HCT116 (cell line): ENCODE data around the gene WDFY2. TPM values are rescaled to one million over a fixed set of nuclear protein-coding genes. Genes with fewer than 3 reads are reported as not detected.

ENCODE experiments used
- ATAC-seq: fragments of 200-7000 bp; cut with Tn5 transposase; 2 replicates; pipeline ENCODE4 v1.9.1; 2020; ENCODE audit warnings: mild to moderate bottlenecking, moderate library complexity
- BruUV-seq: library from RNA; stranded (reverse); fragments of 400-500 nt; replicated peaks from 2 replicates; lab custom pipeline; 2021; lab: Mats Ljungman, UMichigan
- CTCF ChIA-PET: fragments of 300-600 bp; sonication (Branson Sonifier 250); formaldehyde crosslinking; loops from one replicate; lab custom pipeline; 2021; ENCODE audit warnings: antibody characterized with exemption; lab: Charles Lee
- POLR2A ChIA-PET: fragments of 300-600, 350-600 bp; sonication (Branson Sonifier 250); formaldehyde crosslinking; loops from one replicate; lab custom pipeline; 2021; ENCODE audit warnings: antibody characterized with exemption; lab: Charles Lee
- RAD21 ChIA-PET, 2 experiments: fragments of 300-600 bp; sonication (Branson Sonifier 250); formaldehyde crosslinking; loops; one replicate each; lab custom pipeline; 2023; ENCODE audit warnings: low total read pairs in 2 of 2; ENCODE audit not compliant: uncharacterized antibody in 2 of 2, unreplicated experiment in 2 of 2, low non-redundant PET in 1 of 2; lab: Charles Lee
- DNase-seq: peaks from one replicate; pipeline ENCODE4 v3.0.0-alpha.2; 2010; ENCODE audit warnings: low read depth, low spot score
- H2AFZ ChIP-seq: fragments of 200-600 bp; shearing (Covaris generic), sonication (generic); 2 replicates; pipeline ENCODE4 v1.6.1; 2017; ENCODE audit warnings: low read depth, mixed run types, mixed read lengths, antibody characterized with exemption, low read length; ENCODE audit not compliant: poor library complexity, severe bottlenecking
- H3K27ac ChIP-seq: 2 replicates; pipeline ENCODE4 v1.5.1; 2012; ENCODE audit warnings: low read depth, low read length
- H3K27me3 ChIP-seq: fragments of 200-600 bp; sonication (generic); 2 replicates; pipeline ENCODE4 v1.6.1; 2016; ENCODE audit warnings: mixed run types, low read length, mixed read lengths; ENCODE audit not compliant: insufficient read depth
- H3K36me3 ChIP-seq, 2 experiments: fragments of 200-500 bp in 1 of 2; fragments of 200-600 bp in 1 of 2; sonication (Bioruptor generic) in 1 of 2; sonication (generic) in 1 of 2; 2 replicates each; pipeline versions ENCODE4 v1.5.1 to v1.6.1; 2014 to 2016; ENCODE audit warnings: low read length in 2 of 2, inconsistent platforms in 1 of 2, mixed read lengths in 1 of 2, mixed run types in 1 of 2; ENCODE audit not compliant: insufficient read depth in 2 of 2, control insufficient read depth in 1 of 2
- H3K4me1 ChIP-seq, 2 experiments: fragments of 200-600 bp in 1 of 2; sonication (generic) in 1 of 2; 2 replicates each; pipeline versions ENCODE4 v1.5.1 to v1.6.1; 2012 to 2017; ENCODE audit warnings: low read length in 2 of 2, inconsistent platforms in 1 of 2, mild to moderate bottlenecking in 1 of 2, mixed read lengths in 1 of 2, mixed run types in 1 of 2, moderate library complexity in 1 of 2; ENCODE audit not compliant: insufficient read depth in 2 of 2, control insufficient read depth in 1 of 2
- H3K4me2 ChIP-seq: fragments of 200-600 bp; sonication (generic); 2 replicates; pipeline ENCODE4 v1.6.1; 2017; ENCODE audit warnings: mixed run types, low read length, mixed read lengths
- H3K4me3 ChIP-seq, 2 experiments: fragments of 200-600 bp in 1 of 2; sonication (generic) in 1 of 2; replicated peaks in 1 of 2; 2 replicates each; pipeline ENCODE4 v1.5.1; 2011 to 2016; ENCODE audit warnings: low read length in 2 of 2, control low read depth in 1 of 2, low read depth in 1 of 2, mild to moderate bottlenecking in 1 of 2, mixed read lengths in 1 of 2, mixed run types in 1 of 2
- H3K79me2 ChIP-seq: fragments of 200-600 bp; sonication (generic); 2 replicates; pipeline ENCODE4 v1.6.1; 2017; ENCODE audit warnings: mild to moderate bottlenecking, mixed run types, low read length, moderate library complexity, mixed read lengths; ENCODE audit not compliant: insufficient read depth
- H3K9ac ChIP-seq: fragments of 200-600 bp; sonication (generic); 2 replicates; pipeline ENCODE4 v1.6.1; 2016; ENCODE audit warnings: low read length, mixed read lengths
- H3K9me2 ChIP-seq: fragments of 200-600 bp; sonication (generic), shearing (Covaris generic); 2 replicates; pipeline ENCODE4 v1.6.1; 2017; ENCODE audit warnings: mixed run types, mild to moderate bottlenecking, moderate library complexity; ENCODE audit not compliant: insufficient read depth
- H3K9me3 ChIP-seq, 2 experiments: fragments of 200-500 bp in 1 of 2; fragments of 200-600 bp in 1 of 2; sonication (Bioruptor generic) in 1 of 2; sonication (generic) in 1 of 2; 2 replicates each; pipeline ENCODE4 v1.6.1; 2014 to 2017; ENCODE audit warnings: low read length in 2 of 2, mixed read lengths in 2 of 2, inconsistent platforms in 1 of 2, low read depth in 1 of 2, mild to moderate bottlenecking in 1 of 2, mixed run types in 1 of 2, moderate library complexity in 1 of 2; ENCODE audit not compliant: control insufficient read depth in 1 of 2, insufficient read depth in 1 of 2
- H4K20me1 ChIP-seq: fragments of 200-600 bp; sonication (generic), shearing (Covaris generic); 2 replicates; pipeline ENCODE4 v1.6.1; 2017; ENCODE audit warnings: mixed run types, mild to moderate bottlenecking, moderate library complexity; ENCODE audit not compliant: insufficient read depth
- CBX3 ChIP-seq: IDR thresholded peaks from 2 replicates; pipeline ENCODE4 v1.6.1; 2012; ENCODE audit warnings: low read depth
- CEBPB ChIP-seq: IDR thresholded peaks from 2 replicates; pipeline ENCODE4 v1.6.1; 2012; ENCODE audit warnings: low read depth
- EGR1 ChIP-seq: IDR thresholded peaks from 2 replicates; pipeline ENCODE4 v1.6.1; 2012; ENCODE audit warnings: low read depth
- EZH2 ChIP-seq: fragments of 200-600 bp; sonication (generic); IDR thresholded peaks from 2 replicates; pipeline ENCODE4 v1.6.1; 2017; ENCODE audit warnings: antibody characterized with exemption, mixed run types
- EZH2phosphoT487 ChIP-seq: fragments of 200-600 bp; IDR thresholded peaks from 2 replicates; pipeline ENCODE4 v1.6.1; 2018; ENCODE audit warnings: antibody characterized with exemption, borderline replicate concordance
- POLR2A ChIP-seq: IDR thresholded peaks from 2 replicates; pipeline ENCODE4 v1.7.0; 2011; ENCODE audit warnings: borderline replicate concordance; ENCODE audit not compliant: insufficient read depth, insufficient read length; ENCODE audit errors: extremely low read depth
- POLR2AphosphoS5 ChIP-seq: IDR thresholded peaks from 2 replicates; pipeline ENCODE4 v1.6.1; 2011; ENCODE audit warnings: mild to moderate bottlenecking, low read depth, low read length, moderate library complexity
- RAD21 ChIP-seq: IDR thresholded peaks from 2 replicates; pipeline ENCODE4 v1.6.1; 2012; ENCODE audit warnings: low read depth, mild to moderate bottlenecking
- REST ChIP-seq: IDR thresholded peaks from 2 replicates; pipeline ENCODE4 v1.6.1; 2012; ENCODE audit warnings: low read depth
- SIN3A ChIP-seq: IDR thresholded peaks from 2 replicates; pipeline ENCODE4 v1.6.1; 2012; ENCODE audit warnings: low read depth
- SP1 ChIP-seq: IDR thresholded peaks from 2 replicates; pipeline ENCODE4 v1.6.1; 2012; ENCODE audit warnings: low read depth
- SRF ChIP-seq: IDR thresholded peaks from 2 replicates; pipeline ENCODE4 v1.6.1; 2012; ENCODE audit warnings: low read depth
- TCF7L2 ChIP-seq: IDR thresholded peaks from 2 replicates; pipeline ENCODE4 v1.7.0; 2011; ENCODE audit warnings: borderline replicate concordance, inconsistent platforms; ENCODE audit not compliant: insufficient read depth, insufficient read length; ENCODE audit errors: extremely low read depth
- YY1 ChIP-seq: IDR thresholded peaks from 2 replicates; pipeline ENCODE4 v1.6.1; 2011; ENCODE audit warnings: low read length, low read depth, moderate library complexity, mild to moderate bottlenecking; ENCODE audit not compliant: insufficient replicate concordance; ENCODE audit errors: extremely low read depth
- ZBTB33 ChIP-seq: IDR thresholded peaks from 2 replicates; pipeline ENCODE4 v1.6.1; 2011; ENCODE audit warnings: mild to moderate bottlenecking, low read length, moderate library complexity; ENCODE audit not compliant: insufficient replicate concordance; ENCODE audit errors: extremely low read depth
- ZFX ChIP-seq: fragments of 450-650 bp; IDR thresholded peaks from 2 replicates; pipeline ENCODE4 v1.6.1; 2017
- ZNF274 ChIP-seq: fragments of 200-500 bp; sonication (Bioruptor generic); IDR thresholded peaks from 2 replicates; pipeline ENCODE4 v1.6.1; 2014; ENCODE audit warnings: mild to moderate bottlenecking, low read depth, low read length, inconsistent platforms
- intact Hi-C: fragments of 100-400 bp; cut with micrococcal nuclease; formaldehyde crosslinking; loops from 2 replicates; pipeline ENCODE4 v1.10.0; 2022
- total RNA-seq: library from RNA; stranded (reverse); gene quantifications from one replicate; pipeline ENCODE4 v1.2.1, GENCODE V29; 2021; ENCODE audit not compliant: unreplicated experiment
- TF ChIP-seq, protein P1 (sequence below): IDR thresholded peaks from 2 replicates; pipeline ENCODE4 v1.6.1; 2012

Gene WDFY2
- total RNA-seq, 1 experiment from 2014 or later = 6.1 TPM

- H4K20me1 ChIP-seq = no peaks in the 10 kb centered on the region
- H3K27ac ChIP-seq = no peak overlapping the region
- ChIA-PET POLR2A (no interaction called here), RAD21 (no interaction called here), CTCF (no interaction called here)
- H3K36me3 ChIP-seq = no peaks in the 10 kb centered on the region
- no peaks in the 10 kb centered on the region for H3K27me3 ChIP-seq
- no TSS peak for BruUV-seq
- H3K9me3 ChIP-seq = no peaks in the 10 kb centered on the region
- no peak for TF ChIP-seq SP1
- no peak for TF ChIP-seq POLR2AphosphoS5
- TF ChIP-seq YY1 = no peak
- no peak for TF ChIP-seq TCF7L2
- TF ChIP-seq POLR2A = no peak
- TF ChIP-seq ZFX = no peak
- no peak for TF ChIP-seq EZH2phosphoT487
- TF ChIP-seq SRF = no peak
- no peak for TF ChIP-seq ZNF274
- TF ChIP-seq, protein P1, sequence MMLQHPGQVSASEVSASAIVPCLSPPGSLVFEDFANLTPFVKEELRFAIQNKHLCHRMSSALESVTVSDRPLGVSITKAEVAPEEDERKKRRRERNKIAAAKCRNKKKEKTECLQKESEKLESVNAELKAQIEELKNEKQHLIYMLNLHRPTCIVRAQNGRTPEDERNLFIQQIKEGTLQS = no peak
- no peak for TF ChIP-seq RAD21
- TF ChIP-seq CBX3 = no peak
- no peak for TF ChIP-seq SIN3A
- TF ChIP-seq REST = no peak
- no peak for TF ChIP-seq ZBTB33
- TF ChIP-seq CEBPB = no peak
- TF ChIP-seq EZH2 = no peak
- TF ChIP-seq EGR1 = no peak
- DNase-seq (no peak), ATAC-seq (no peak)
- no peak overlapping the region for H2AFZ ChIP-seq
- no peak overlapping the region for H3K4me3 ChIP-seq
- H3K79me2 ChIP-seq = no peaks in the 10 kb centered on the region
- 0 out of 4 replicates have a peak, but pooled peaks cover 0 to 4% of the 10 kb centered on the region in 2 experiments for H3K4me1 ChIP-seq
- no peak overlapping the region for H3K9ac ChIP-seq
- H3K9me2 ChIP-seq = no peaks in the 10 kb centered on the region
- intact Hi-C loops = no loop called here
- H3K4me2 ChIP-seq = no peak overlapping the region
Observed at GRCh38 chr13:51728972-51729371, 144.7 kb downstream of the WDFY2 start.
